Measurements from ENCODE around the gene SLC8A1.
A peak's percentile ranks its signal among the peaks of the same experiment; 100 is the strongest.

Gene SLC8A1

GRCh38 chr2:40242315-40242714, 209.6 kb downstream of the SLC8A1 start:
- H2AFZ ChIP-seq (ENCODE audit: low read length): no peak overlapping the region
- H3K9me3 ChIP-seq (ENCODE audit: insufficient read depth, low read depth, low read length): no peaks in the 10 kb centered on the region
- H3K36me3 ChIP-seq (ENCODE audit: insufficient read depth, low read length): no peaks in the 10 kb centered on the region
- H4K20me1 ChIP-seq (ENCODE audit: insufficient read depth, low read length, poor library complexity, severe bottlenecking): no peaks in the 10 kb centered on the region
- H3K9ac ChIP-seq (ENCODE audit: low read depth, low read length, poor library complexity, severe bottlenecking): no peak overlapping the region
- H3K79me2 ChIP-seq (ENCODE audit: insufficient read depth, low read length): no peaks in the 10 kb centered on the region
- no peaks in the 10 kb centered on the region for H3K27me3 ChIP-seq (ENCODE audit: insufficient read depth, low read length, poor library complexity, severe bottlenecking)
- H3F3A ChIP-seq (ENCODE audit: low read depth): no peaks in the 10 kb centered on the region
- no peak overlapping the region for H3K4me3 ChIP-seq (ENCODE audit: low read length, poor library complexity, severe bottlenecking)
- H3K9me2 ChIP-seq (replicated peaks; ENCODE audit: low read depth, low read length): no peaks in the 10 kb centered on the region
- no peaks in the 10 kb centered on the region for H3K4me1 ChIP-seq (ENCODE audit: insufficient read depth, low read length, poor library complexity, severe bottlenecking)
- no peak overlapping the region for H3K4me2 ChIP-seq (ENCODE audit: low read depth, low read length, poor library complexity, severe bottlenecking)
- TF ChIP-seq, protein P1, sequence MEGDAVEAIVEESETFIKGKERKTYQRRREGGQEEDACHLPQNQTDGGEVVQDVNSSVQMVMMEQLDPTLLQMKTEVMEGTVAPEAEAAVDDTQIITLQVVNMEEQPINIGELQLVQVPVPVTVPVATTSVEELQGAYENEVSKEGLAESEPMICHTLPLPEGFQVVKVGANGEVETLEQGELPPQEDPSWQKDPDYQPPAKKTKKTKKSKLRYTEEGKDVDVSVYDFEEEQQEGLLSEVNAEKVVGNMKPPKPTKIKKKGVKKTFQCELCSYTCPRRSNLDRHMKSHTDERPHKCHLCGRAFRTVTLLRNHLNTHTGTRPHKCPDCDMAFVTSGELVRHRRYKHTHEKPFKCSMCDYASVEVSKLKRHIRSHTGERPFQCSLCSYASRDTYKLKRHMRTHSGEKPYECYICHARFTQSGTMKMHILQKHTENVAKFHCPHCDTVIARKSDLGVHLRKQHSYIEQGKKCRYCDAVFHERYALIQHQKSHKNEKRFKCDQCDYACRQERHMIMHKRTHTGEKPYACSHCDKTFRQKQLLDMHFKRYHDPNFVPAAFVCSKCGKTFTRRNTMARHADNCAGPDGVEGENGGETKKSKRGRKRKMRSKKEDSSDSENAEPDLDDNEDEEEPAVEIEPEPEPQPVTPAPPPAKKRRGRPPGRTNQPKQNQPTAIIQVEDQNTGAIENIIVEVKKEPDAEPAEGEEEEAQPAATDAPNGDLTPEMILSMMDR (conservative IDR thresholded peaks at IDR 0.05; ENCODE audit: low read length): no peak
- TF ChIP-seq EZH2phosphoT487 (IDR thresholded peaks at IDR 0.05; ENCODE audit: borderline replicate concordance): no peak

DNA sequence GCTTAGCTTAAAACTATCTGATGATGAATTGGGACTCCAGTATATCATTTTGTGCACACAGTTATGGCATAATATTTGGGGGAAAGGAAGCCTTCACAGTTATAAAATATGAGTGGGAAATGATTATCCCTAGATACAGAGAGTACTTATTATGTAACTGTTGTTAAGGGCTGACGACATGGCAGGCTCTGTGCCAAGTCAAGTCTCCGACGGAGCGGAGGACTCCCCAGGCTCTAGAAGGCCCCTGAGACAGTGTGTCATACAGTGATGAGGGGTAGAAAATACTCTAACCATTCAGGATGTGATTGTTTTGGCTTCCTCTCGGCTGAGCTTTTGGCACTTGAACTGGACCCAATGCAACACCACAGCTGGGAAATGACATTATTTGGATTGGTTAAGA, 211.8 kb downstream of the SLC8A1 start:
- H3K4me2 ChIP-seq (ENCODE audit: low read depth, low read length, poor library complexity, severe bottlenecking): no peak overlapping the region

DNA sequence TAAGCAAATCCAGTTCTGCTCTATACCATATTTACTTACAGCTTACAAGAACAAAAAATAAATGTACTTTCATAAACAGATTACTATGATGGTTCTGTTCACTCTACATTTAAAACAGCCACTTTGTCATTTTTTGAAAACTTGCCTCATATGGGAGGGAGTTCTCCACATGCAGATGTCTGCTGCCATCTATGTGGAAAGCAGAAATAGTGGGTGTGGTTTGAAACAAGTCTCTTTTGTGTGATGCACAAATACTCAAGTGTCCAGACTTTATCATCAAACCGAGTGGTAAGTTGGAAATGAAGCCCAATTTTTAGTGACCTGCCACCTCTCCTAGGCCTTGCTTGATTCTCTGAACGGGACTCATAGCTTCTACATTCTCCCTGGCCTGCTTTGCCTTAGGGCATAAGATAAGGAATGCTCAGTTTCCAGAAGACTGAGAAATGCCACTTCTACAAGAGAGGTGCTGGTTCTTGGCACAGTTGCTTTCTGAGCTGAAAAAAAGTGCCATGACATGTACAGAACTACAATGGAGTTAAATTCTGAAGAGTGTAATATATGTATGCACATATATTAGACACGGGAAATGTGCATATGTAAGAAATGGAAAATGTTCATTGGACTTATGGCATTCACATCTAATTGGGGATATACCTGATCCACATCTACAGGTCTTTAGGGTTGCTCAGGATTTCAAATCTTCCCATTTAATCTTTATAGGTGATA, 221.0 kb downstream of the SLC8A1 start:
- no peaks in the 10 kb centered on the region for H4K20me1 ChIP-seq (ENCODE audit: insufficient read depth, low read length, poor library complexity, severe bottlenecking)
- no peaks in the 10 kb centered on the region for H3K36me3 ChIP-seq (ENCODE audit: insufficient read depth, low read length)
- H3K4me2 ChIP-seq (ENCODE audit: low read depth, low read length, poor library complexity, severe bottlenecking): no peak overlapping the region
- no peaks in the 10 kb centered on the region for H3K4me1 ChIP-seq (ENCODE audit: insufficient read depth, low read length, poor library complexity, severe bottlenecking)
- H3K27me3 ChIP-seq (ENCODE audit: insufficient read depth, low read length, poor library complexity, severe bottlenecking): no peaks in the 10 kb centered on the region
- H3K79me2 ChIP-seq (ENCODE audit: insufficient read depth, low read length): no peaks in the 10 kb centered on the region
- H3K4me3 ChIP-seq (ENCODE audit: low read length, poor library complexity, severe bottlenecking): no peak overlapping the region
- H3K9me2 ChIP-seq (replicated peaks; ENCODE audit: low read depth, low read length): no peaks in the 10 kb centered on the region
- no peaks in the 10 kb centered on the region for H3F3A ChIP-seq (ENCODE audit: low read depth)
- no peaks in the 10 kb centered on the region for H3K9me3 ChIP-seq (ENCODE audit: insufficient read depth, low read depth, low read length)
- no peak overlapping the region for H3K9ac ChIP-seq (ENCODE audit: low read depth, low read length, poor library complexity, severe bottlenecking)
- H2AFZ ChIP-seq (ENCODE audit: low read length): no peak overlapping the region
- TF ChIP-seq, protein P1 (conservative IDR thresholded peaks at IDR 0.05; ENCODE audit: low read length): peak; percentile 20; the same call in 1 of the 2 replicates
- TF ChIP-seq EZH2phosphoT487 (IDR thresholded peaks at IDR 0.05; ENCODE audit: borderline replicate concordance): no peak

More for the DNA sequence above, 211.8 kb downstream of the SLC8A1 start:
- no peaks in the 10 kb centered on the region for H3K9me3 ChIP-seq (ENCODE audit: insufficient read depth, low read depth, low read length)
- no peaks in the 10 kb centered on the region for H4K20me1 ChIP-seq (ENCODE audit: insufficient read depth, low read length, poor library complexity, severe bottlenecking)
- H3K9me2 ChIP-seq (replicated peaks; ENCODE audit: low read depth, low read length): no peaks in the 10 kb centered on the region
- H3K4me1 ChIP-seq (ENCODE audit: insufficient read depth, low read length, poor library complexity, severe bottlenecking): no peaks in the 10 kb centered on the region
- no peak overlapping the region for H3K9ac ChIP-seq (ENCODE audit: low read depth, low read length, poor library complexity, severe bottlenecking)
- no peak for TF ChIP-seq EZH2phosphoT487 (IDR thresholded peaks at IDR 0.05; ENCODE audit: borderline replicate concordance)
- TF ChIP-seq, protein P1 (conservative IDR thresholded peaks at IDR 0.05; ENCODE audit: low read length): no peak
- H3K27me3 ChIP-seq (ENCODE audit: insufficient read depth, low read length, poor library complexity, severe bottlenecking): no peaks in the 10 kb centered on the region
- H3F3A ChIP-seq (ENCODE audit: low read depth): no peaks in the 10 kb centered on the region
- no peak overlapping the region for H3K4me3 ChIP-seq (ENCODE audit: low read length, poor library complexity, severe bottlenecking)
- H3K36me3 ChIP-seq (ENCODE audit: insufficient read depth, low read length): no peaks in the 10 kb centered on the region
- H2AFZ ChIP-seq (ENCODE audit: low read length): no peak overlapping the region
- H3K79me2 ChIP-seq (ENCODE audit: insufficient read depth, low read length): no peaks in the 10 kb centered on the region
